ENCODE measurements around the gene WRNIP1.

WRNIP1 gene

DNA sequence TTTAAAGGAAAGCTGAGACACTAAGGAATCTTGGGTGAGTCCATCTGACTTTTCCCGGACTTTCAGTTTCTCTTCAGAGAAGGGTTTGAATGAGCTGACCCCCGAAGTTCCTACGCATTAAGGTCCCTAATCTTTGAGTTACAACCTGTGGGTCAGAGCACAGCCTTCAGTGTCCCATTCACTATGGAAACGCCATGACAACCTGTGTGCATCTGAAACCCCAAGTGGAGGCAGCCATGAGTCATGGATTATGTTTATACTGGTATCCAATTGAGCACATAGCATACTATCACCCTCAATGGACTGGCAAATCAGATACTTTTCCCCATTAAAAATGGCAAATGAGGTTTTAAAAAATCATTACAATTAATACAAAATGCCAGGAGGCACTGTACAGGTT lies 25.9 kb upstream of the WRNIP1 start:
- FAIRE-seq = no peak
- DNase-seq (ENCODE audit: insufficient read length, low spot score) = no peak

DNA sequence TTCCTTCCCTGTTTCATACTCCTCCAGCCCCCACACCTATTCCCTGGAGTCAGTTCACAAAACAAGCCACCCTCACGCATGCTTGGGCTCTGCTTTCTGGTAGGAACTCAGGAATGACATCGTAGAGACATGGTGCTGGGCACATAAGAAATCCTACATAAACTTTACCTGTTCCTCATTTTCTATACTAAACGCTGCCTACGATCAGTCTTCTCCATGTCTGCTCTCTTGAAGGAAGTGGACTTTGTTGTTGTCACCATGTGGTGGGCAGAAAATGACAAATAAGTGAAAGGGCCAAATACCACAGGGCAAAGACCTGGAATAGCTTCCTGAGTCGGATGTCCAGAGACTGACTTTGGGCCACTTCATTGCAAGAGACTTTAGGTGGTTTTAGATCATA lies 24.6 kb upstream of the WRNIP1 start:
- no peak for FAIRE-seq
- no peak for DNase-seq (ENCODE audit: insufficient read length, low spot score)

DNA sequence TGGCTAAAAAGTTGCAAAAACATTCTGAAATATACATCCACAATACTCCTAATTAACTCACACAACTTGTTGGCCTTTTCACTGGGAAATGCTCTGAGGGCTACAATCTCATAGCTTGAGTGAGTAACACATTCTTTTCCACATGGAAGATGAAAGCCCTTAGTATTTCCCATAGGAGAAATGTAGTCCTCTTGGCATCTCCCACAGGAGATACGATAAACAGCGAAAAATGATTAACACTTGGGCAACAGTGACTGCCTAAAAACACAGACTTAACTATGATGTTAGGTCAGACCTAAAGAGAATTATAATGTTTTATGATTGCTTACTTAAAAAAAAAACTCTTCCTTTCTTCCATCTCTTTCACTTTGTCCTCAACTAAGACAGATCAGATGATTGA lies 23.4 kb upstream of the WRNIP1 start:
- no peak for DNase-seq (ENCODE audit: insufficient read length, low spot score)
- FAIRE-seq = no peak

DNA sequence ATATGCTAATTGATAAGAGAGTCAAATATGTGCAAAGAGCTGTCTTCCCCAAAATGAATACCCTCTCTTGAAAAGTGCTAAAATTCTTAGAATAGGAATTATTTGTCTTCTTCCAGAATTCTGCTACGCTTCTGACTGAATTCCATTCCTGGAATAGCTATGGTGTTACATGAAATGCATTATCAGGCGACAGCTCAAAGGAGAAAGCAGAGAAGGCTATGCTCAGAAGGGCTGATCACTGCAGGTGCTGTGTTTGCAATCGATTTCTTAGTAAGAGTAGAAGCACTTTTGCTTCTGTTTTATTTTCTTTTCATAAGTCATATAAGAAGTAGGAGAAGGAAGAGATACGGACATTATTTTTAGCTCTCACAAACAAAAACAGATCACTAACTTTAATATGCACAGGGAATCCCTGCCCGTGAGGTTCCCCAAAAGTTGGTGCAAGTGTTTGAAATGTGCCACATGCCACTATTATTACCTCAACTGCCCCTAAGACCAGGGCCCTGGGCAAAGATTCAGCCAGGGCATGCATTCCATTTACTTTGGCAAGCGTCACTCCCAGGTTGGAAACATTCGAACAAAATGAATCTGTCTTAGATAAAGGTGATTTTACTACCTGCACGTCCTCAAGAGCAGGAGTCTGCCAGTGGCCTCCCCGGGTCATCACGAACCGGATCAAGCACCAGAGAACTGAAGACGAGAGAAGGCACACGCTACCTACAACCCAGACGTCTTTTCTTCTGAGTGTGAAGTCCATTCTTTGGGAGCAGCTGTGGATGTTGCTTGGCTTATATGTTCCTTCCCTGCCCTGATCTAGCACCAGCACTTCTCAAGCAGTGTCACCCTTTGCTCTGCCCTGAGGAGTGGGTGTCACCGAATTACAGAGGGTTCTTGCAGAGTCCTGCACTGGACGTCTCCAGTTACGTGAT lies 21.6 kb upstream of the WRNIP1 start:
- FAIRE-seq (no peak), DNase-seq (ENCODE audit: insufficient read length, low spot score) (no peak)

DNA sequence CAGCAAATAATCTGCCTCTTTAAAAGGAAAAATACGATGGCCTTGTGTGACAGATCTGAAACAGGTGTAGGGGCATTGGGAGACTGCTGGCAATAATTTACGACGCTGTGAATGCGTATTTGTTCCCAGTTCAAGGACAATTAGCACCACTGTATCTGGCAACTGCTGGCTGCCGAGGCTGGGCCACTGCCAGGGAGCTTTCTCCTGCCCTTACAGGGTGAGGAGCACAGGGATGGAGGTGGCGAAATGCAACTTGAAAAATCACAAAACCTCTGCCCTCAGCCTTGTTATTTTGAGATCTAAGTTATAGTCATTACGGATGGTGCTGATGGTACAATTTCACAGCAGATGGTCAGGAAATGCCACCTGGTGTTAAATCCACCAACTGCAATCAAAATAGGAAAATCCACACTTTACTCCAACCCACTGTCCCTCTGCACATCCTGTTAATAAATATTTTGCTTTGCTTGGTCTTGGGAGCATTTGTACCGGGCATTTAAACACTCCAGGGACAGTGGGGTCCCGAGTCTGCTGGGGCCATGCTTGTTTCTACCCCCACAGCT lies 20.9 kb upstream of the WRNIP1 start:
- DNase-seq (ENCODE audit: insufficient read length, low spot score) = no peak
- no peak for FAIRE-seq

DNA sequence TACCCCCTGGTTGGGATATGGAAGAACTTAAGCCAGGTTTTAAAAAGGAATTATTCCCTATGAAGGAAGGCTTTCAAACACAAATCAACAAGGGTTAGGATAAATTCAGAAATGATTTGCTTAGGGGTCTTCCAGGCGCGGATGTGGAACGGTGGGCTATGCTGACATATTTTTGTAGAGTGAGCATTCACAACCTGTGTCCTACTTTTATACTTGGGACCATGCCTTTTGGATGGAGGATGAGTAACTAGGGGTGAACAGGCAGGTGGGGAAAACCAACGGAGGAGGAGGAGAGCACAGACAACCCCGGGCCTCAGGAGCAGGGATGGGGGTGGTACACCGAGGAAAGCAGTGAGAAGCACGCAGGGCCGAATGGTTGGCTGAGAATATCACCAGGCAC lies 20.4 kb upstream of the WRNIP1 start:
- FAIRE-seq (no peak), DNase-seq (ENCODE audit: insufficient read length, low spot score) (no peak)

DNA sequence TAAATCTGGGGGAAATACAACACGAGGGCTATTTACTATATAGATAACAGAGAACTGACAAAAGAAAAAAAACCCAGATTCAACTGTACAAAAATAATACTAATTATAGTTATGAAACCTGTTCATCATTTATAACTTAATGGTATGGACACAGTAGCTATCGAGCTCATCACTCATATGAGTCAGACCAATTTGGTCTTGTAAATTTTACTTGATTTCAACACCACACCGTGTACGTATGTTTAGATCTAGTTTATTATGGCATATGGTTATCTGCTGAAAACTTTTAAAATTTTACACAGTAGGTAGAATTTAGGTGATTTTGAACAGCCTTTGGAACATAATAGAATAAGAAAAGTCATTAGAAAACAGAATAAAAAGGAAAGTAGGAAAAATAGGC lies 19.9 kb upstream of the WRNIP1 start:
- FAIRE-seq (no peak), DNase-seq (ENCODE audit: insufficient read length, low spot score) (no peak)

DNA sequence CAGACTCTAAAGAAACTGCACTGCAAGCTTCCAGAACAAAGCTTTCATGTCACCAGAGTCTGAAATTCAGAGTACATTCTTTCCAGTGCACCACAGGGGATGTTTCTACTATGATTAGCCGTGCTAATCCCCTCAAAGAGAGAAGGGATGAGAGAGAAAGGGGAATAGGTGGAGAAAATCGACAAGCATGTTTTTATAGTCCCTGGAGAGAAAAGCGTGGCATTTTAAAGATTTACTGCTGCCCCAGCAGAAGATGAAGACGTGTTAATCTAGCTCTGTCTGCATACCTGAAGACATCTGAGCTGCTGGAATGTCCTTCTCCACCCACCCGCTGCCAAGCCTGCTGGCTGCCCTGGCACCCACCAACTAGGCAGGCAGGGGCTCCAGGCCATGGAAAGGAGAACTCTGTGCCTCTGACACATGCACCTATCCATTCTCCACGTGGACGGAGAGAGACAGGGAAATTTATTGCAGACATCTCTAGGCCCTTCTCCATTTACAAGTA lies 18.6 kb upstream of the WRNIP1 start:
- DNase-seq (ENCODE audit: insufficient read length, low spot score) = no peak
- no peak for FAIRE-seq

DNA sequence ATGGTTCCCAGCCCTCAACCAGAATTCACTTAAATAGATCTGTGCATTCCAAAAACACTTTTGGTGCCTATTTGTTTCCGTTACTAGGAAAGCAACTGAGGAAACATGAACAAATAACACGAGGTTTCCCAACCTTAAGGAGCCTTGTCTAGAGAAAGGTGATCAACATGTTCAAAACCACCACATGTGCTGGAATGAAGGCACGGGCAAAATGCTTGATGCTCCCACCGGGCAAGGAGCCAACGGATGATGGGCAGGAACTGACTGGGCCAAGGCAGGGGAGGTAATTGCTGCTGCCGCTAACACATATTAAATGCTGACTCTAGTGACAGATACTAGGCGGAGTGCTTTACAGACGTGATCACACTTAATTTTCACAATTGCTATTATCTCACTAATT lies 17.0 kb upstream of the WRNIP1 start:
- FAIRE-seq (no peak), DNase-seq (ENCODE audit: insufficient read length, low spot score) (no peak)

DNA sequence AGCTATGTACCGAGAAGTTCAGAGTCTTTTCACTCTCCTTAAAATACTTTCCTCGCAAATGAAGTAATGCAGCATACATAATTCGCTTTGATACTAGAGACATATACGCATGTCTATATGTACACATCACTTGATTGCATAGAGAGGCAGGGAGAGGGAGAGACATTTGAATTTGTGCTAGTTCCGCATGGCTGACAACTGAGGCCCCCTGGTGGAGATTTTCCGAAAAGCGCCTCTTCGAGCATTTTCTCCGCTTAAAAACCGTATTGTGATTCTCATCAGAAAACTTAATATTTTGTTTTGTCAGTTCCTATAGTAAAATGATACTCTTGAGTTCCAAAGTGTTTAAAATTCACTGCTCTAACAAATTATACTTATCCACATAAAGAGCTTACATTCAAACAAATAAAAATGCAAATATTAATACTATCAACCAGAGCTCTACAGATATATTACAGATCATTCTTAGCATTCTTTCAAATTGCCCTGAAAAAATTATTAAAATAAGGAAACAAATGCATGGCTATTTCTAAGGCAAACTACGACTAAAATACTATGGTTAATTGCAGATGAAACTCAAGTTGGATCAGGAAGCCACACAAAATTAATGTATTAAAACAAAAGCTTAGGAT lies 15.1 kb upstream of the WRNIP1 start:
- no peak for FAIRE-seq
- DNase-seq (ENCODE audit: insufficient read length, low spot score) = peak; percentile 57

DNA sequence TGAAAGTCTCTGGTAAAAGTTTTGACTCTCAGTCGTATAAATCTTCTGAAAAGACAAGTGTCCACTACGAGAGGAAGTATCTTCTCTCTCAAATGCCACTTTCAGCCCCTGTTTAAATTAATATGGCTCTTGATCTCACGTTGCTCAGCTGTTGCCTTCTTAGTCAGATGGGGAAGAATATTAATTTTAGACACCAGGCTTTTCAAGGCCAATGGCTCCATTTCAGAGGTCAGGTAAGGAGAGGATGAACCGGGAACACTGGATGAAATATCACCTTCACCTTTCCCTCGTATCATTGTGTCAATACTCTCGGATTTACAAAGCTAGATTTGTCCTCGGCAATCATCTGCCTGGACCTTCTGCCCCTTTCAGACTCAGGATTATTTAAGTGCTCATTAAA lies 14.4 kb upstream of the WRNIP1 start, which contains the start of gene MYLK4:
TSS of gene MYLK4 (minus strand) at position 91 of the 400 bp plus-strand sequence. CDS start 1,628 bp downstream, outside the sequence.
- no peak for FAIRE-seq
- no peak for DNase-seq (ENCODE audit: insufficient read length, low spot score)

DNA sequence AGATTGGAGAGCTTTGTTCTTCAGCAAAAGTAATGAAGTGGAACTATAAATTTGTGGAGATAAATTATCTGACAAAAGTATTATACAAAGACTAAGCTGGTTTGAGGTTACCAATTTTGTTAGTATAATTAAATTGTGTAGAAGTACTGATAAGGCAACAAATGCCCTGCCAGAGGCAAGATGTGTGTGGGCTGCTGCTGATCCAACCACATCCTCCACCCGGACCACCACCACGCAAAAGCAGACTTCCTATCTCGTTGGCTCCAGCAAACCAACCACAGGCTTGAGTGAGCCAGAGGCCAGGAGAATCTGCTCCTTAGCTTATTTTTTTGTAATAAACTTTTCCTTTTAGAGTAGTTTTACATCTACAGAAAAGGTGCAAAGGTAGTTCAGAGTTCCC lies 13.3 kb upstream of the WRNIP1 start:
- DNase-seq (ENCODE audit: insufficient read length, low spot score) (no peak), FAIRE-seq (no peak)

DNA sequence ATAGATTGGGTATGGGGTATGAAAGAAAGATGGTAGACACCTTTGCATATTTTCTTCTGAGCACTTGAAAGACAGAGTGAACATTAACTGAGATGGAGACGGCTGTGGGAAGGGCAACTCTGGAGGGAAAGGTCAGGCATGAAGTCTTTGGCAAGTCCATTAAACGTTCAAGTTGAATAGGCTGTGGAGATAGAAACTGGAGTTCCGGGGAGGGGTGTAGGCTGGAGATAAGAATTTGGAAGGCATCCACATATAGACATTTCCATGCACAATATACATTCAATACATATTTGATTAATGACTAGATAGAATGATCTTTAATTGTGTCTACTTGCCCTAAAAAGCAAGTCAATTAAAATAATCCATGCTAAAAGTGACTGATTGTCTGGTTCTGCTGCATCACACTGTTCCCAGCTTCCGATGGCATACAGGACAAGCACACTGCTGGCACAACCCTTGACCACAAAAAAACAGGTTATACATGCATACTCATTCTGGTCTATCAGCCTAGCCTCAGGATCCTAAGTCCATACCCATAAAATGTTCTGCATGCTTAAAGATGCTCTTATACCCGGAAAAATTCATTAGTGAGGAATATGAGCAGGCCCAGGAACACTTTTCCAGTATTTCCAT lies 12.6 kb upstream of the WRNIP1 start:
- no peak for DNase-seq (ENCODE audit: insufficient read length, low spot score)
- no peak for FAIRE-seq

DNA sequence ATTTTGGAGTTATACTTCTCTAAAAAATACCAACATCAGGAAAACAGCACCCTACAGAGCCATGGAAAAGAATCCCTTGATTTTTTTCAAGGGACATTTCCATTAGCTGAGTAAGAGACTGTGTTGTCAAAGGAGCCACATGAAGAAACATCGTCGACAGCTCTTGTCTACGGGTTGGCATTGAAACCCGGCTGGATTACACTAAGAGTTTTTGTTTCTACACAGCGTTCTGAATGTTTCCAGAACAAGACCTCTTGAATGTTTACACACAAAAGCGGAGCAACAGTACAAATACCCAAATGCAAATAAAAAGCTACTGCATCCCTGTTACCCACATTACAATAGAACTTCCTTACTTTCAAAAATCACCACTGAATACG lies 12.1 kb upstream of the WRNIP1 start:
- DNase-seq (ENCODE audit: insufficient read length, low spot score) (no peak), FAIRE-seq (no peak)

DNA sequence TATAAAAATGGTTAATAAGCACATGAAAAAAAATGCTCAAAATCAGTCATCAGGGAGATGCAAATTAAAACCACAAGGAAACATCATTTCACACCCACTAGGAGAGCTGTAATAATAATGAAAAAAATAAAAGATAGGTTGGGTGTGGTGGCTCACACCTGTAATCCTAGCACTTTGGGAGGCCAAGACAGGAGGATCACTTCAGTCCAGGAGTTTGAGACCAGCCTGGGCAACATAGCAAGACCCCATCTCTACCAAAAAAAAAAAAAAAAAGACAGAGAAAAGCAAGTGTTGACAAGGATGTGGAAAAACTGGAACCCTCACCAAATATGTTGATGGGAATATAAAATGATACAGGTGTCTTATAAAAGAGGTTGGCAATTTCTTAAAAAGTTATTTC lies 11.4 kb upstream of the WRNIP1 start:
- DNase-seq (ENCODE audit: insufficient read length, low spot score) (no peak), FAIRE-seq (no peak)

DNA sequence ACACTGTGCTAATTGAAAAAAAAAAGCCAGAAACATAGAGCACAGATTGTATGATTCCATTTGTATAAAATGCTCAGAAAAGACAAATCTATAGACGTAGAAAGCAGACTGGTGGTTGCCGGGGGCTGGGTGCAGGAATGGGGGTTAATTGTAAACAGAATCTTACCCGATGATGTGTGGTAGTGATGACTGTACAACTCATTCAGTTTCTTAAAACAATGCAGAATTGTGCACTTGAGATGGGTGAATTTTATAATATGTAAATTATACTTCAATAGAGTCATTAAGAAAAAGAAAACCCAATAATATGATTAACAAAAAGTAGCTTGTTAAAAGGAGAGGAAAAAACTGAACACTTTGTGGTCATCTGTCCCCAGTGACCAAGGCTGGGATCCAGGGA lies 10.8 kb upstream of the WRNIP1 start:
- FAIRE-seq = no peak

DNA sequence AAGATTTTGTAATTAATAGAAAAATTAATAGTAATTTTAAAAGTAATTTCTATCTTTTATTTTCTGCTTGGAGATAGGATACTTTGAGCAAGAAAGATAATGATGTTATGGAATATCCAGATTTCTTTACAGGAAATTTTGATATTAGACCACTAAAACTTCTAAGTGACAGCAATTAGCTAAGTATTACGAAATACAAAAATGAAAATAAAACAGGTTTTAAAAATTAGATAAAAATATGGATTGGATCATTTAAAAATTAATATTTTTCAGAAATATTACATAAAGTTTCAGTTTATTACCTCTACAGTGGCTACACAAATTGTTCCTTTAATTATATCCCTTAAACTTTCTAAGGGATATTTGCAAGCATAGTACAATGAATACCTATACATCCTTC lies 10.3 kb upstream of the WRNIP1 start:
- FAIRE-seq = no peak
- no peak for DNase-seq (ENCODE audit: insufficient read length, low spot score)

More for the DNA sequence above, 10.8 kb upstream of the WRNIP1 start:
- no peak for DNase-seq (ENCODE audit: insufficient read length, low spot score)

DNA sequence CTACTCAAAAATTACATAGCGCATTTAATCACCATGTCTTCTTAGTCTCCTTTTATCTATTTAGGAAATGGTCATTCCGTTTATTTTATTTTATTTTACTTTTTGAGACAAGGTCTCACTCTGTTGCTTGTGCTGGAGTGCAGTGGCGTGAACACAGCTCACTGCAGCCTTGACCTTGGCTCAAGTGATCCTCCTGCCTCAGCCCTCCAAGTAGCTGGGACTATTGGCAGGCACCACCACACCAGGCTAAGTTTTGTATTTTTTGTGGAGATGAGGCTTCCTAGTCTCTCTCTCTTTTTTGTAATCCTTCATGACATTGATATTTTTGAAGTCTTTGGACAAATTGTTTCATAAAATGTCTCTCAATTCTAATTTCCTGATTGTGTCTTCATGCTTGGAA lies 9.7 kb upstream of the WRNIP1 start:
- no peak for FAIRE-seq
- no peak for DNase-seq (ENCODE audit: insufficient read length, low spot score)

DNA sequence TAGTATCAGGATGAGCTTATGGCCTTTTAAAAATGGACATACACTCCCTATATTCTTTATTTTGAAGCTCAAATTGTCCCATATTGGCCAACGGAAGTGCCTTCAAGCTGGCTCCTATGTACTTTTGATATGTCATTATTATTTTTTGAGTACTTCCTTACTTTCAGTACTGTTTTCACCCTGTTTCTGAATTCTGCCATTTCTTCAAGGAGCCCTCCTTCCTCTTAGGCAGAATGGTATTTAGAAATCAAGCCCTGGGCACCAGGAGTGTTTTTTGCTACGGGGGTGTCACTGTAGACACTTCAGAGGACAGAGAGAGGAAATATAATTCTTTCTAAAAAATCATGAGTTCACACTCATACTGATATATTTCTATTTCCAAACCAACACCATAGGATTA lies 9.0 kb upstream of the WRNIP1 start:
- DNase-seq (ENCODE audit: insufficient read length, low spot score) (no peak), FAIRE-seq (no peak)

DNA sequence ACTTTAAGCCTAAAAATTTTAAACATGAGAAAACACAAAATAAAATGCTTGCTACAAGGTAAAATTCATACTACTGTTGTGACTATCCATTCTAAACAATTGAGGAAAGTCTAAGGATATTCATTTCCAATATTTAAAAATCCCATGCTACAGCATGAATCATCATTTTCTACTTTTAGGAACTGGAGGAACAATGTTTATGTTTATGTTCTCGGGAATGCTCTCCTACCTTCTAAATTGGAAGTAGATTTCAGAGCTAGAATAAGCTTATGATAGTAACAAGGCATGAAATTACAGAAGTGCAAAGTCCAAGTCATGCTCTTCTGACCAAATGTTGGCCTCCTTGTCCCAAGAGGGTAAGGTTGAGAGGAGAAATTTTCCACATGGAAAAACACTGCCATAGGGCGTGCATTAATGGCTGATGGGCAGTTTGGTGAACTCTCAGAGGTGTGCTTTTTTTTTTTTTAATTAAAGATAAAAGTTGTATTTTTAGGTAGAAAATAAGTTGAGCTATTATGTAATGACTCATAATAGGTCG lies 8.4 kb upstream of the WRNIP1 start:
- no peak for DNase-seq (ENCODE audit: insufficient read length, low spot score)
- no peak for FAIRE-seq

DNA sequence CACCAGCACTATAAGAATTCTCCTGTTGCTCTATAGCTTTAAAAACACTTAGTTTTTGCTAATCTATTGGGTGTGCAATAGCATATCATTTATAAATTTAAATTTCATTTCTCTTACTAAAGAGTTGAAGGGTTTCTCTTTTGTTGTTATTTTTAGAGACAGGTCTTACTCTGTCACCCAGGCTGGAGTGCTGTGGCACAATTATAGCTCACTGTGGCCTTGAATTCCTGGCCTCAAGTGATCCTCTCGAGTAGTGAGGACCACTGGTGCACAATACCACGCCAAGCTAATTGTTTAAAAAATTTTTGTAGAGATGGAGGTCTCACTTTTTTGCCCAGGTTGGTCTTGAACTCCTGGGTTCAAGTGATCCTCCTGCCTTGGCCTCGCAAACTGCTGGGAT lies 6.2 kb upstream of the WRNIP1 start:
- DNase-seq (ENCODE audit: insufficient read length, low spot score) (no peak), FAIRE-seq (no peak)

Measured in HTR-8/SVneo (cell line).